Smooth muscle cell (in vitro differentiated cells): ENCODE measurements around the gene SPDL1. TPM values are rescaled to one million over a fixed set of nuclear protein-coding genes. Genes with fewer than 3 reads are reported as not detected.

ENCODE experiments used
- DNase-seq: peaks from one replicate; lab custom pipeline; 2025; ENCODE audit not compliant: unreplicated experiment; lab: John Stamatoyannopoulos, UW
- H2AFZ ChIP-seq: fragments of 200-600 bp; sonication (generic); 2 replicates; pipeline ENCODE4 v1.6.0; 2016; ENCODE audit warnings: antibody characterized with exemption, low read depth, mild to moderate bottlenecking
- H3F3A ChIP-seq: fragments of 200-600 bp; sonication (generic); 2 replicates; pipeline ENCODE4 v1.6.0; 2017; ENCODE audit warnings: antibody characterized with exemption, low read depth
- H3K27ac ChIP-seq: fragments of 200-600 bp; sonication (generic); 2 replicates; pipeline ENCODE4 v1.5.1; 2016; ENCODE audit warnings: low read depth, mild to moderate bottlenecking
- H3K27me3 ChIP-seq: fragments of 200-600 bp; sonication (generic); 2 replicates; pipeline ENCODE4 v1.6.1; 2016; ENCODE audit warnings: low read depth, mild to moderate bottlenecking
- H3K36me3 ChIP-seq: fragments of 200-600 bp; sonication (generic); 2 replicates; pipeline ENCODE4 v1.5.1; 2016; ENCODE audit warnings: low read depth
- H3K4me1 ChIP-seq: fragments of 200-600 bp; sonication (generic); 2 replicates; pipeline ENCODE4 v1.5.1; 2016; ENCODE audit warnings: low read depth
- H3K4me2 ChIP-seq: fragments of 200-600 bp; sonication (generic); 2 replicates; pipeline ENCODE4 v1.6.0; 2016; ENCODE audit warnings: mild to moderate bottlenecking
- H3K4me3 ChIP-seq: fragments of 200-600 bp; sonication (generic); 2 replicates; pipeline ENCODE4 v1.5.1; 2016; ENCODE audit warnings: mild to moderate bottlenecking
- H3K79me2 ChIP-seq: fragments of 200-600 bp; sonication (generic); 2 replicates; pipeline ENCODE4 v1.6.0; 2016; ENCODE audit warnings: low read depth, mild to moderate bottlenecking
- H3K9ac ChIP-seq: fragments of 200-600 bp; sonication (generic); 2 replicates; pipeline ENCODE4 v1.6.0; 2016; ENCODE audit warnings: low read depth
- H3K9me3 ChIP-seq: fragments of 200-600 bp; sonication (generic); replicated peaks from 2 replicates; pipeline ENCODE4 v1.5.1; 2016; ENCODE audit warnings: low read depth
- H4K20me1 ChIP-seq: fragments of 200-600 bp; sonication (generic); 2 replicates; pipeline ENCODE4 v1.6.0; 2016; ENCODE audit warnings: low read depth
- CTCF ChIP-seq: fragments of 200-600 bp; sonication (generic); IDR thresholded peaks from 2 replicates; pipeline ENCODE4 v1.5.1; 2017; ENCODE audit warnings: borderline replicate concordance, mild to moderate bottlenecking, antibody characterized with exemption; ENCODE audit not compliant: insufficient read depth, poor library complexity, severe bottlenecking
- WGBS: methylation state at CpG from one replicate; pipeline ENCODE4 v1.1.7; 2016; ENCODE audit warnings: low lambda C conversion rate; 5-methylcytosine and 5-hydroxymethylcytosine counted together
- polyA plus RNA-seq: library from polyadenylated mRNA; unstranded; fragments of >200 nt; fragmentation: Nextera tagmentation; extraction: Ambion mirVana; gene quantifications from 2 replicates; pipeline ENCODE4 v1.2.1, GENCODE V29; 2016
- total RNA-seq: library from RNA; depleted of rRNA; stranded (reverse); fragments of >200 nt; gene quantifications from 2 replicates; pipeline ENCODE4 v1.2.3, GENCODE V29; 2014

Gene SPDL1
- total and polyA plus RNA-seq, 2 experiments from 2014 or later, result 28.0 to 75.2 TPM

- peaks cover 4% of the 10 kb centered on the region for H3K4me1 ChIP-seq
- H3F3A ChIP-seq, result no peaks in the 10 kb centered on the region
- H3K4me3 ChIP-seq, result peak overlapping the region; percentile 67
- H4K20me1 ChIP-seq, result no peaks in the 10 kb centered on the region
- H3K27me3 ChIP-seq, result no peaks in the 10 kb centered on the region
- TF ChIP-seq CTCF, result no peak
- peak overlapping the region; percentile 58 for H3K9ac ChIP-seq
- no peak for DNase-seq
- peak overlapping the region; percentile 67 for H3K27ac ChIP-seq
- H3K9me3 ChIP-seq, result no peaks in the 10 kb centered on the region
- WGBS, result 9% methylated on average over 7 of the region's 7 CpGs
- H3K4me2 ChIP-seq, result peak overlapping the region; percentile 91
- H2AFZ ChIP-seq, result peak overlapping the region; percentile 94
- no peaks in the 10 kb centered on the region for H3K36me3 ChIP-seq
- H3K79me2 ChIP-seq, result peaks cover 37% of the 10 kb centered on the region
These were observed 511 bp upstream of the SPDL1 start for GRCh38 chr5:169583101-169583423.

GRCh38 chr5:169584998-169585451, 1.5 kb downstream of the SPDL1 start:
- no peaks in the 10 kb centered on the region for H3K27me3 ChIP-seq
- DNase-seq, result no peak
- H3K4me1 ChIP-seq, result peaks cover 4% of the 10 kb centered on the region
- H3K9me3 ChIP-seq, result no peaks in the 10 kb centered on the region
- no peak for TF ChIP-seq CTCF
- H3K9ac ChIP-seq, result peak overlapping the region; percentile 21
- H3K4me2 ChIP-seq, result peak overlapping the region; percentile 91
- H2AFZ ChIP-seq, result peak overlapping the region; percentile 86
- no peaks in the 10 kb centered on the region for H3K36me3 ChIP-seq
- peaks cover 37% of the 10 kb centered on the region for H3K79me2 ChIP-seq
- H3F3A ChIP-seq, result no peaks in the 10 kb centered on the region
- H3K27ac ChIP-seq, result no peak overlapping the region
- H3K4me3 ChIP-seq, result peak overlapping the region; percentile 67
- WGBS, result 40% methylated on average over 5 of the region's 5 CpGs
- no peaks in the 10 kb centered on the region for H4K20me1 ChIP-seq

GRCh38 chr5:169590602-169591001, 7.0 kb downstream of the SPDL1 start:
- H4K20me1 ChIP-seq, result no peaks in the 10 kb centered on the region
- peaks cover 31% of the 10 kb centered on the region for H3K36me3 ChIP-seq

More at GRCh38 chr5:169590602-169591001, 7.0 kb downstream of the SPDL1 start:
- H3K4me3 ChIP-seq, result no peak overlapping the region
- no peaks in the 10 kb centered on the region for H3K4me1 ChIP-seq
- H3K27me3 ChIP-seq, result no peaks in the 10 kb centered on the region
- no peak overlapping the region for H3K27ac ChIP-seq
- WGBS, result 92% methylated on average over 3 of the region's 3 CpGs
- H3K4me2 ChIP-seq, result no peak overlapping the region
- H3K79me2 ChIP-seq, result peaks cover 19% of the 10 kb centered on the region
- no peaks in the 10 kb centered on the region for H3F3A ChIP-seq
- no peak overlapping the region for H3K9ac ChIP-seq
- H3K9me3 ChIP-seq, result no peaks in the 10 kb centered on the region
- DNase-seq, result no peak
- H2AFZ ChIP-seq, result no peak overlapping the region
- no peak for TF ChIP-seq CTCF
